A549 treated with GW870086 at 1 μM for 4 hours (cell line): Measurements from ENCODE around the gene SPDYE2. TPM values are rescaled to one million over a fixed set of nuclear protein-coding genes. Genes with fewer than 3 reads are reported as not detected.

Experiments
- total RNA-seq: library from RNA; stranded (reverse); fragments of 200-300 nt; extraction: Qiagen RNA extraction; gene quantifications from 5 replicates; pipeline ENCODE4 v1.2.3, GENCODE V29; 2022; ENCODE audit warnings: low read depth

Gene SPDYE2
- not detected in 5 replicates for total RNA-seq

GRCh38 chr7:102550808-102551422, at the start of gene SPDYE2:
Gene SPDYE2 (plus strand): TSS chr7:102551226. CDS start chr7:102553256, 2,030 bp downstream.

GRCh38 chr7:102517550-102518147, 33.4 kb upstream of the SPDYE2 start, which contains the start of gene RASA4B:
Gene RASA4B (minus strand): TSS chr7:102517777. CDS start chr7:102517710, 67 bp downstream.

GRCh38 chr7:102543596-102543995, 7.4 kb upstream of the SPDYE2 start, which contains the start of gene UPK3BL2:
Gene UPK3BL2 (minus strand): TSS chr7:102543696. CDS start chr7:102543636, 60 bp downstream.

GRCh38 chr7:102572261-102573239, 21.5 kb downstream of the SPDYE2 start, which contains the start of gene POLR2J3:
Gene POLR2J3 (minus strand): TSS chr7:102572583. CDS start chr7:102572521, 62 bp downstream.

Other genes starting within 250 kb of the SPDYE2 start
- not detected in 5 replicates for gene SPDYE6, start 194.8 kb upstream of the SPDYE2 start, total RNA-seq
- gene PRKRIP1, start 154.9 kb upstream of the SPDYE2 start, total RNA-seq: 21.2 to 24.5 TPM (median 23.0 TPM) in 5 replicates
- 29.7 to 36.7 TPM (median 32.1 TPM) in 5 replicates for gene ORAI2, start 117.7 kb upstream of the SPDYE2 start, total RNA-seq
- gene ALKBH4, start 86.4 kb upstream of the SPDYE2 start, total RNA-seq: 9.1 to 14.4 TPM (median 11.4 TPM) in 5 replicates
- 25.5 to 31.2 TPM (median 29.0 TPM) in 5 replicates for gene LRWD1, start 86.2 kb upstream of the SPDYE2 start, total RNA-seq
- gene POLR2J, start 72.3 kb upstream of the SPDYE2 start, total RNA-seq: 103 to 112 TPM (median 105 TPM) in 5 replicates
- 1.1 to 2.4 TPM (median 2.1 TPM) in 5 replicates for gene RASA4B, start 33.4 kb upstream of the SPDYE2 start, total RNA-seq
- gene UPK3BL2, start 7.5 kb upstream of the SPDYE2 start, total RNA-seq: 1.3 to 3.3 TPM (median 2.3 TPM) in 5 replicates
- gene POLR2J3, start 21.4 kb downstream of the SPDYE2 start, total RNA-seq: 14.5 to 41.0 TPM (median 36.3 TPM) in 5 replicates
- 1.5 to 2.5 TPM (median 1.7 TPM) in 5 replicates for gene RASA4, start 65.5 kb downstream of the SPDYE2 start, total RNA-seq
- gene UPK3BL1, start 91.6 kb downstream of the SPDYE2 start, total RNA-seq: 8.5 to 20.2 TPM (median 12.7 TPM) in 5 replicates
- gene SPDYE2B, start 99.1 kb downstream of the SPDYE2 start, total RNA-seq: not detected in 5 replicates
- 0.07 to 0.95 TPM (median 0.30 TPM) in 5 replicates for gene POLR2J2, start 120.4 kb downstream of the SPDYE2 start, total RNA-seq
- 5.8 to 7.0 TPM (median 6.5 TPM) in 5 replicates for gene FAM185A, start 197.8 kb downstream of the SPDYE2 start, total RNA-seq